Neural progenitor cell (in vitro differentiated cells): Measurements from ENCODE around the gene SCRN1. TPM values are rescaled to one million over a fixed set of nuclear protein-coding genes. Genes with fewer than 3 reads are reported as not detected.

Experiments used
- DNase-seq: peaks from one replicate; pipeline ENCODE4 v3.0.0-alpha.2; 2016; ENCODE audit warnings: low spot score
- H2AFZ ChIP-seq: fragments of 200-600 bp; sonication (generic); replicated peaks from 2 replicates; pipeline ENCODE4 v1.6.1; 2016; ENCODE audit warnings: antibody characterized with exemption
- H3F3A ChIP-seq: fragments of 200-600 bp; sonication (generic); 2 replicates; pipeline ENCODE4 v1.6.1; 2016; ENCODE audit warnings: antibody characterized with exemption, low read depth
- H3K27ac ChIP-seq: fragments of 200-600 bp; sonication (generic); 2 replicates; pipeline ENCODE4 v1.5.1; 2016; ENCODE audit warnings: mild to moderate bottlenecking
- H3K27me3 ChIP-seq: fragments of 200-600 bp; sonication (generic); 2 replicates; pipeline ENCODE4 v1.6.1; 2016; ENCODE audit warnings: mild to moderate bottlenecking, moderate library complexity
- H3K36me3 ChIP-seq: fragments of 200-600 bp; sonication (generic); 2 replicates; pipeline ENCODE4 v1.5.1; 2016
- H3K4me1 ChIP-seq: fragments of 200-600 bp; sonication (generic); 2 replicates; pipeline ENCODE4 v1.6.1; 2016; ENCODE audit warnings: mixed run types
- H3K4me2 ChIP-seq: fragments of 200-600 bp; sonication (generic); 2 replicates; pipeline ENCODE4 v1.6.1; 2016
- H3K4me3 ChIP-seq: fragments of 200-600 bp; sonication (generic); 2 replicates; pipeline ENCODE4 v1.5.1; 2016
- H3K79me2 ChIP-seq: fragments of 200-600 bp; sonication (generic); 2 replicates; pipeline ENCODE4 v1.6.1; 2016; ENCODE audit warnings: low read depth
- H3K9ac ChIP-seq: fragments of 200-600 bp; sonication (generic); 2 replicates; pipeline ENCODE4 v1.6.1; 2016
- H3K9me3 ChIP-seq: fragments of 200-600 bp; sonication (generic); 2 replicates; pipeline ENCODE4 v1.5.1; 2016; ENCODE audit warnings: low read depth
- H4K20me1 ChIP-seq: fragments of 200-600 bp; sonication (generic); 2 replicates; pipeline ENCODE4 v1.6.1; 2016; ENCODE audit warnings: low read depth
- H3K27ac Mint-ChIP-seq: 3 replicates; pipeline ENCODE4 v1.8.0; 2021; ENCODE audit warnings: mixed read lengths
- H3K27me3 Mint-ChIP-seq: 2 replicates; pipeline ENCODE4 v1.8.0; 2022; ENCODE audit warnings: low read depth, mild to moderate bottlenecking, inconsistent platforms, moderate library complexity, mixed read lengths; ENCODE audit not compliant: insufficient read depth
- H3K36me3 Mint-ChIP-seq: 3 replicates; pipeline ENCODE4 v1.8.0; 2021; ENCODE audit warnings: mixed read lengths
- H3K4me1 Mint-ChIP-seq: 3 replicates; pipeline ENCODE4 v1.8.0; 2021; ENCODE audit warnings: mixed read lengths
- H3K4me3 Mint-ChIP-seq: 3 replicates; pipeline ENCODE4 v1.8.0; 2021; ENCODE audit warnings: mild to moderate bottlenecking, moderate library complexity, mixed read lengths
- H3K9me3 Mint-ChIP-seq: 3 replicates; pipeline ENCODE4 v1.8.0; 2020; ENCODE audit warnings: mixed read lengths
- EZH2 ChIP-seq: fragments of 200-600 bp; sonication (generic); IDR thresholded peaks from 2 replicates; pipeline ENCODE4 v1.6.1; 2017; ENCODE audit warnings: antibody characterized with exemption, mild to moderate bottlenecking, moderate library complexity
- EZH2phosphoT487 ChIP-seq: fragments of 200-600 bp; sonication (generic); IDR thresholded peaks from 2 replicates; pipeline ENCODE4 v1.6.1; 2017; ENCODE audit warnings: antibody characterized with exemption
- total RNA-seq: library from RNA; depleted of rRNA; stranded (reverse); fragments of >200 nt; gene quantifications from 2 replicates; pipeline ENCODE4 v1.2.3, GENCODE V29; 2015; ENCODE audit warnings: low replicate concordance
- TF ChIP-seq, protein P1 (sequence below): fragments of 200-600 bp; sonication (generic); IDR thresholded peaks from 2 replicates; pipeline ENCODE4 v1.5.1; 2017; ENCODE audit warnings: antibody characterized with exemption, mild to moderate bottlenecking

Gene SCRN1
- total RNA-seq, 1 donor from 2014 or later = 106 TPM

- peak; percentile 20 for DNase-seq
- Histone ChIP-seq H3F3A (peaks cover 4% of the 10 kb centered on the region), H3K4me2 (peak overlapping the region; percentile 23), H3K79me2 (no peaks in the 10 kb centered on the region), H3K4me1 (peaks cover 9% of the 10 kb centered on the region), H3K27ac (no peak overlapping the region), H4K20me1 (no peaks in the 10 kb centered on the region), H3K27me3 (no peaks in the 10 kb centered on the region), H3K9me3 (no peaks in the 10 kb centered on the region), H3K9ac (no peak overlapping the region), H2AFZ (no peak overlapping the region), H3K36me3 (no peaks in the 10 kb centered on the region), H3K4me3 (no peak overlapping the region)
- Mint-ChIP-seq H3K4me3 (no peak overlapping the region), H3K4me1 (peaks cover 25% of the 10 kb centered on the region), H3K27me3 (peaks cover 3% of the 10 kb centered on the region), H3K36me3 (no peaks in the 10 kb centered on the region), H3K9me3 (peaks cover 9% of the 10 kb centered on the region), H3K27ac (no peak overlapping the region)
- TF ChIP-seq EZH2 = no peak
- TF ChIP-seq, protein P1, sequence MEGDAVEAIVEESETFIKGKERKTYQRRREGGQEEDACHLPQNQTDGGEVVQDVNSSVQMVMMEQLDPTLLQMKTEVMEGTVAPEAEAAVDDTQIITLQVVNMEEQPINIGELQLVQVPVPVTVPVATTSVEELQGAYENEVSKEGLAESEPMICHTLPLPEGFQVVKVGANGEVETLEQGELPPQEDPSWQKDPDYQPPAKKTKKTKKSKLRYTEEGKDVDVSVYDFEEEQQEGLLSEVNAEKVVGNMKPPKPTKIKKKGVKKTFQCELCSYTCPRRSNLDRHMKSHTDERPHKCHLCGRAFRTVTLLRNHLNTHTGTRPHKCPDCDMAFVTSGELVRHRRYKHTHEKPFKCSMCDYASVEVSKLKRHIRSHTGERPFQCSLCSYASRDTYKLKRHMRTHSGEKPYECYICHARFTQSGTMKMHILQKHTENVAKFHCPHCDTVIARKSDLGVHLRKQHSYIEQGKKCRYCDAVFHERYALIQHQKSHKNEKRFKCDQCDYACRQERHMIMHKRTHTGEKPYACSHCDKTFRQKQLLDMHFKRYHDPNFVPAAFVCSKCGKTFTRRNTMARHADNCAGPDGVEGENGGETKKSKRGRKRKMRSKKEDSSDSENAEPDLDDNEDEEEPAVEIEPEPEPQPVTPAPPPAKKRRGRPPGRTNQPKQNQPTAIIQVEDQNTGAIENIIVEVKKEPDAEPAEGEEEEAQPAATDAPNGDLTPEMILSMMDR = no peak
- TF ChIP-seq EZH2phosphoT487 = no peak
Observed at GRCh38 chr7:30003098-30003497, 13.5 kb upstream of the SCRN1 start.

DNA sequence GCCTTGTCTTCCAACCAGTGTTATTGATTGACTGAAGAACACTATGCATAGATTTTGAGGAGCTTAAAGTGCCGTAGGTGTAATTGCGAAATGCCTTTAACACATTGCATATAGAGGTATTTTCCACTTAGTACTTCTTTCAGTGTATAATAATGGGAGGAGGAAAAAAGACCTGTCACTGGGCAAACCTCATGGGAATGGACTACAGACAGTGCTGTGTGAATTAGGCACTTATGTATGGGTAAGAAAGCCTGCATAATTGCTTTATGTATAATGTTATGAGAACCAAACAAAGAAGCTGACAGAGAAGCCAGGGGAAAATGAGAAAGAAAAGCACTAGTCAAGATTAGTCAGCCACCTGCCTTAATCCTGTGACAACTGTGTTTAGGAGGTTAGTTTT, 12.4 kb upstream of the SCRN1 start:
- Mint-ChIP-seq H3K36me3 (no peaks in the 10 kb centered on the region), H3K9me3 (peaks cover 12% of the 10 kb centered on the region), H3K27me3 (peaks cover 3% of the 10 kb centered on the region), H3K4me3 (no peak overlapping the region), H3K4me1 (peaks cover 25% of the 10 kb centered on the region), H3K27ac (no peak overlapping the region)
- H3K4me2 ChIP-seq = no peak overlapping the region
- no peaks in the 10 kb centered on the region for H3K36me3 ChIP-seq
- no peaks in the 10 kb centered on the region for H4K20me1 ChIP-seq
- peaks cover 9% of the 10 kb centered on the region for H3K4me1 ChIP-seq
- no peaks in the 10 kb centered on the region for H3F3A ChIP-seq
- no peaks in the 10 kb centered on the region for H3K9me3 ChIP-seq
- TF ChIP-seq, protein P1 = no peak
- TF ChIP-seq EZH2phosphoT487 (no peak), EZH2 (no peak)
- DNase-seq = no peak
- H3K9ac ChIP-seq = no peak overlapping the region
- H3K4me3 ChIP-seq = no peak overlapping the region
- H3K27ac ChIP-seq = no peak overlapping the region
- no peak overlapping the region for H2AFZ ChIP-seq
- H3K27me3 ChIP-seq = no peaks in the 10 kb centered on the region
- H3K79me2 ChIP-seq = no peaks in the 10 kb centered on the region

GRCh38 chr7:29998489-29998888, 8.9 kb upstream of the SCRN1 start:
- Histone ChIP-seq H4K20me1 (no peaks in the 10 kb centered on the region), H3K4me3 (no peak overlapping the region), H3K79me2 (no peaks in the 10 kb centered on the region), H3K4me2 (no peak overlapping the region), H3K27ac (no peak overlapping the region), H3K9ac (no peak overlapping the region), H3K4me1 (no peaks in the 10 kb centered on the region), H3K36me3 (no peaks in the 10 kb centered on the region), H3K27me3 (no peaks in the 10 kb centered on the region), H2AFZ (no peak overlapping the region), H3F3A (no peaks in the 10 kb centered on the region), H3K9me3 (peaks cover 3% of the 10 kb centered on the region)
- Mint-ChIP-seq H3K27me3 (peaks cover 3% of the 10 kb centered on the region), H3K4me3 (no peak overlapping the region), H3K9me3 (peaks cover 33% of the 10 kb centered on the region), H3K27ac (no peak overlapping the region), H3K4me1 (peaks cover 13% of the 10 kb centered on the region), H3K36me3 (peaks cover 2% of the 10 kb centered on the region)
- TF ChIP-seq EZH2 (no peak), EZH2phosphoT487 (no peak)
- TF ChIP-seq, protein P1 = no peak
- DNase-seq = no peak
